ENCODE measurements around the gene GPR146. TPM values are rescaled to one million over a fixed set of nuclear protein-coding genes. Genes with fewer than 3 reads are reported as not detected.

The GPR146 gene
- total RNA-seq, 1 donor from 2014 or later: 224 TPM

DNA sequence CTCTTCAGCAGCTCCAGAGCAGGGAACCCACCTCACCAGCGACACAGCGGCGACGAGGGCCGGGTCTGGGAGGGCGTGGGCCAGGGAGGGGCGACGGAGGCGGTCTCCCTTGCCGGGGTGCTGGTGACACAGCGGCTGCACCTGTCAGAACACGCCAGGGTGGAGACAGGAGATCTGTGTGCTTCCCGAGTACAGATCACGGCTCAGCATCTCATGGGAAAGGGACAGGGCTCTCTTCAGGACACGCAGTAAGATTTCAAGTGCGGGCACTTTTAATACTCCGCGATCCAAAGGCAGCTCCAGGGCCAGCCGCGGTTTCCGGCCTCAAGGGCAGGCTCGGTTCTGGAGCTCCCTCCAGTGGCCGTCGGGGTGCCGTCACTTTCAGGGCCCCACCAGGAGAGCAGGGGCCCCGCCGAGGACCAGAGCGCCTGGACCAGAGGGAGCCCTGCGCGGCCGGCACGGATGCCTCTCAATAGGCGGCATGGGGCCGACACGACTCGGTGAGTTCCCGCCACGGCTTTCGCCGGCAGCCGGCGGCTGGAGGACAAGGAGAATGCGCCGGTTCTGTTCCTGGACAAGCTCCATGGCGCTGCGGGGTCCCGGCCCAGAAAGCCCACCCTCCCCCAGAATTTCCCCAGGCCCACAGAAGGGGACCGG is 21.4 kb downstream of the GPR146 start:
- DNase-seq (ENCODE audit: low spot score in 2 of 2): peak; percentile 49 to 89
- Histone ChIP-seq H3K27me3 (no peaks in the 10 kb centered on the region), H3K36me3 (no peaks in the 10 kb centered on the region), H3K9me3 (no peaks in the 10 kb centered on the region), H3K27ac (no peak overlapping the region), H3K4me3 (peak overlapping the region; percentile 30 to 37), H3K4me1 (peaks cover 0 to 7% of the 10 kb centered on the region in 2 donors)
- intact Hi-C loops (cut with DNase I): loop anchor here (1.0 kb wide), 2 partner anchors 37 to 72 kb away; no protein-coding TSS in a partner anchor
- TF ChIP-seq, protein P1, sequence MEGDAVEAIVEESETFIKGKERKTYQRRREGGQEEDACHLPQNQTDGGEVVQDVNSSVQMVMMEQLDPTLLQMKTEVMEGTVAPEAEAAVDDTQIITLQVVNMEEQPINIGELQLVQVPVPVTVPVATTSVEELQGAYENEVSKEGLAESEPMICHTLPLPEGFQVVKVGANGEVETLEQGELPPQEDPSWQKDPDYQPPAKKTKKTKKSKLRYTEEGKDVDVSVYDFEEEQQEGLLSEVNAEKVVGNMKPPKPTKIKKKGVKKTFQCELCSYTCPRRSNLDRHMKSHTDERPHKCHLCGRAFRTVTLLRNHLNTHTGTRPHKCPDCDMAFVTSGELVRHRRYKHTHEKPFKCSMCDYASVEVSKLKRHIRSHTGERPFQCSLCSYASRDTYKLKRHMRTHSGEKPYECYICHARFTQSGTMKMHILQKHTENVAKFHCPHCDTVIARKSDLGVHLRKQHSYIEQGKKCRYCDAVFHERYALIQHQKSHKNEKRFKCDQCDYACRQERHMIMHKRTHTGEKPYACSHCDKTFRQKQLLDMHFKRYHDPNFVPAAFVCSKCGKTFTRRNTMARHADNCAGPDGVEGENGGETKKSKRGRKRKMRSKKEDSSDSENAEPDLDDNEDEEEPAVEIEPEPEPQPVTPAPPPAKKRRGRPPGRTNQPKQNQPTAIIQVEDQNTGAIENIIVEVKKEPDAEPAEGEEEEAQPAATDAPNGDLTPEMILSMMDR (IDR thresholded peaks at IDR 0.05): peak; percentile 90 to 97 (median 97)

DNA sequence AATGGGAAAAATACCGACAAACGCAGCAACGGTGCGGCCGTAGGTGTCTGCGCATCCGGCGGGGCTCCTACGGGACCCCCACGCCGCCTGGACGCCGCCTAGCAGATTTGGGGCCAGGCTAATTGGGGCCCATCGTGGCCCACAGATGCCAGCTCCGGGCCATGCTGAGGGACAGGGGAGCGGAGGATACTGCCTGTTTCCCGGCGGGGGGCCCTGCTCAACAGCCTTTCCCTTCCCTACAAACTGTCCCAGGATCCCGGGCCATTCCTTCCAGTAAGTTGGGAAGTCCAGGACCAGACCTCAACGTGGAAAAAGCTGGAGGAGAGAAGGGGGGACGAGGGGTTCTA is 21.9 kb downstream of the GPR146 start:
- Histone ChIP-seq H3K36me3 (no peaks in the 10 kb centered on the region), H3K27me3 (no peaks in the 10 kb centered on the region), H3K9me3 (no peaks in the 10 kb centered on the region), H3K4me3 (no peak overlapping the region), H3K4me1 (peaks cover 0 to 7% of the 10 kb centered on the region in 2 donors), H3K27ac (no peak overlapping the region)
- no peak for DNase-seq (ENCODE audit: low spot score in 2 of 2)
- intact Hi-C loops (cut with DNase I): no loop called here
- TF ChIP-seq, protein P1 (IDR thresholded peaks at IDR 0.05): no peak

DNA sequence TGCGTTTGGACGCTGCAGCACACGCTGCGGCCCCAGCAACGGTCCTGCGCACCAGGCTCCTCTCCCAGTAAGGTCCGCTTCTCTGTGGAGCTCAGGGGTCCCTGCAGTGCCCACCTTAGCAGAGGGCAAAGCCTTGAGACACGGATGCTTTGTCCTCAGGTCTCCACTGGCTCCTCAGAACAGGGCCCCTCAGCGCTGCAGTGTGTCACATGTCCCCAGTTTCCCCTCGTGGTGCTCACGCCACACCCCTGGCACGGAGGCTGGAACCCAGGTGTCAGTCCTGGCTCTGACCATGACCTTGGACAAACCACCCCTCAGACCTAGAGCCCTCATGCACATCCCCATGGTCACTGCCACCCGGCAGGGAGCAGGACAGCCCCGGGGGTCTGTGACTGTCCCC is 23.7 kb downstream of the GPR146 start:
- Histone ChIP-seq H3K27ac (no peak overlapping the region), H3K27me3 (no peaks in the 10 kb centered on the region), H3K4me3 (no peak overlapping the region), H3K4me1 (peaks cover 0 to 7% of the 10 kb centered on the region in 2 donors), H3K36me3 (no peaks in the 10 kb centered on the region), H3K9me3 (no peaks in the 10 kb centered on the region)
- TF ChIP-seq, protein P1 (IDR thresholded peaks at IDR 0.05): no peak
- DNase-seq (ENCODE audit: low spot score in 2 of 2): no peak
- intact Hi-C loops (cut with DNase I): no loop called here

DNA sequence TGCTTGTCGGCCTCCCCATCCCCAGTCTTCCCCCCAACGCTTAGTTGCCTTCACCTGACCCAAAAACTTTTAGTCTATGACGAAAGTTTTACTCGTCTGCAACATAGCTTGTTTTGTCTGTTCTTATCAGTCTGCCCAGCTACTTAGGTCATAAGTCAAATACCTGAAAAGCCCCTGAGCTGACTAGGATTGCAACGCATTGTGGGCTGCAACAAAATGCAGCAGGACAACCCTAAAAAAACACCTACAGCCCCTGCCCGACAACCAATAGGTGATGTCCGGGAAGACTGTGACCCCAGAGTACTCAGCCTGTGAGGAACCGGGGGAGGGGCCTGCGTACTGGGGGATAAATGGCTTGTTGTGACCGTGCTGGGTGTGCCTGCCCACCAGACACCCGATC is 24.3 kb downstream of the GPR146 start:
- H3K4me3 ChIP-seq: no peak overlapping the region
- no peak overlapping the region for H3K27ac ChIP-seq
- TF ChIP-seq, protein P1 (IDR thresholded peaks at IDR 0.05): no peak
- intact Hi-C loops (cut with DNase I): no loop called here
- H3K9me3 ChIP-seq: no peaks in the 10 kb centered on the region
- no peak for DNase-seq (ENCODE audit: low spot score in 2 of 2)
- H3K4me1 ChIP-seq: peaks cover 0 to 7% of the 10 kb centered on the region in 2 donors
- no peaks in the 10 kb centered on the region for H3K36me3 ChIP-seq
- no peaks in the 10 kb centered on the region for H3K27me3 ChIP-seq

DNA sequence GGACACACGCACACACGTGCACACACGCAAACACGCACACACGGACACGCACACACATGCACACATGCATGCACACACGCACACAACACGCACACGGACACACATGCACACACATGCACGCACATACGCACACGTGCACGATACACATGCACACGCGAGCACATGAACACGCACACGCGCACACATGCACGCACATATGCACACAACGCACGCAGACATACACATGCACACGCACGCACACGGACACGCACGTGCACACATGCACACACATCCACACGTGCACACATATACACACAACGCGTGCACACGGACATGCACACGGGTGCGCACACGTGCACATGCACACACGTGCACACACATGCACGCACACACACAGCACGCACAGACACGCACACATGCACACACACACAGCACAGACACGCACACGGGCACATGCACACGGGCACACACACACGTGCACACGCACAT is 26.2 kb downstream of the GPR146 start:
- intact Hi-C loops (cut with DNase I): no loop called here
- no peak for DNase-seq (ENCODE audit: low spot score in 2 of 2)
- Histone ChIP-seq H3K4me1 (peaks cover 0 to 4% of the 10 kb centered on the region in 2 donors), H3K4me3 (no peak overlapping the region), H3K36me3 (no peaks in the 10 kb centered on the region), H3K27me3 (no peaks in the 10 kb centered on the region), H3K9me3 (no peaks in the 10 kb centered on the region), H3K27ac (no peak overlapping the region)
- TF ChIP-seq, protein P1 (IDR thresholded peaks at IDR 0.05): no peak

Data from ascending aorta (tissue), 2 donors.